GM23338 (cell line): ENCODE data around the gene KRTAP9-9.

Source experiments
- CTCF ChIP-seq, 2 experiments: fragments of 200-600 bp in 1 of 2; sonication (generic) in 1 of 2; conservative IDR thresholded peaks; 2 replicates each; pipeline versions ENCODE4 v1.5.1 to v1.6.1; 2016 to 2017; ENCODE audit warnings: antibody characterized with exemption in 2 of 2, low read depth in 2 of 2, mild to moderate bottlenecking in 2 of 2, moderate library complexity in 1 of 2
- POLR2AphosphoS5 ChIP-seq: IDR thresholded peaks from 2 replicates; pipeline ENCODE4 v1.6.1; 2016; ENCODE audit warnings: antibody characterized with exemption, low read depth

- TF ChIP-seq CTCF (conservative IDR thresholded peaks at IDR 0.05; ENCODE audit: low read depth in 2 of 2): no peak
- TF ChIP-seq POLR2AphosphoS5: no peak
These were observed 38.8 kb downstream of the KRTAP9-9 start for GRCh38 chr17:41294016-41294415.
